ENCODE data around the gene MST1. TPM values are rescaled to one million over a fixed set of nuclear protein-coding genes. Genes with fewer than 3 reads are reported as not detected.

MST1 gene
- total RNA-seq: 6.6 TPM
- long read RNA-seq, partial matches to known transcripts: 2 of 4 reads
- long read RNA-seq, other reads (novel, unspliced or antisense): 0 of 4 reads

DNA sequence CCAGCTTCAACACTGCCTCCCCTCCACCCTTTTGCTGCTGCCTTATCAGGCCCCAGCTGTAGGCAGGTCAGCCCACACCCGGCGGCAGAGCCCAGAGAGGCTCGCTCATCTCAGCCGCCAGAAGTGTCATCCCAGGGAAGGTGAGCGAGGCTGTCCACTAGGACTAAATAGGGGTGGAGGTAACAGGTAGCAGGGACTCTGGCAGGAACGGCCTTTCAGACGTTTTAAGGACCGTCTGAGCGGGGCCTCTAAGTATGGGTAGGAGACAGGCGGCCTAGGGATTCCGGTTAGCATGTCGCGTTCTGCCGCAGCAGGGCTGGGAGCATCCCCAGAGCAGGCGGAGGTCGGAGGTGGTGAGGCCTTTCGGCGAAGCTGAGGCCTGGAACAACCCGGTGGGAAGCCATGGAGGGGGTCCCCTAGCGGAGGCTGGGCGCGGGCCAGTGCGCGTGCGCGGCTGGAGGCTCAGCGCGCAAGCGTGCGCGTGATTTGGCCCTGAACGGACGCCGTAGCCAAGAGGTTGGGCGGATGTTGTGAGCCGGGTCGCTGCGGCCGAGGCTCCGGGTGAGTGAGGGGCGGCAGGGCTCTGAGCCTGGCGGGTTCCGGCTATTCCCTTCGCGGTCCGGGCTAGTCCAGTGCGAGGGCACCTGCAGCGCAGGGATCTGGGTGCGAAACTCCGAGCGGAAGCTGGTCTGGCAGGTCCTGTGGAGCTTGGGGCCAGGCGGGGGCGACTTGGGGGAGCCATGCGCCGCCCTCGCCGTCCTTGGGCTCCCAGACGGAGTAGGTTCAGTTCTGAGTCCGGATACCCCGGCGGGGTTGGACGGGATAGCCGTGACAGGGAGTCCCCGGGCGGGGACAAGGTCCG lies at the start of gene MST1, which contains the start of gene RNF123:
MST1 (minus strand) TSS at position 429 of the 862 bp plus-strand sequence. CDS start 783 bp downstream, outside the sequence.
RNF123 (plus strand) TSS at position 512 of the 862 bp plus-strand sequence. CDS start 1,609 bp downstream, outside the sequence.
- DNase-seq: peak; percentile 96
- ATAC-seq: peak; percentile 84
- intact Hi-C loops (cut with micrococcal nuclease): no loop called here

- DNase-seq (no peak), ATAC-seq (no peak)
- intact Hi-C loops (cut with micrococcal nuclease): no loop called here
Observed at GRCh38 chr3:49738067-49738713, 48.9 kb upstream of the MST1 start.

DNA sequence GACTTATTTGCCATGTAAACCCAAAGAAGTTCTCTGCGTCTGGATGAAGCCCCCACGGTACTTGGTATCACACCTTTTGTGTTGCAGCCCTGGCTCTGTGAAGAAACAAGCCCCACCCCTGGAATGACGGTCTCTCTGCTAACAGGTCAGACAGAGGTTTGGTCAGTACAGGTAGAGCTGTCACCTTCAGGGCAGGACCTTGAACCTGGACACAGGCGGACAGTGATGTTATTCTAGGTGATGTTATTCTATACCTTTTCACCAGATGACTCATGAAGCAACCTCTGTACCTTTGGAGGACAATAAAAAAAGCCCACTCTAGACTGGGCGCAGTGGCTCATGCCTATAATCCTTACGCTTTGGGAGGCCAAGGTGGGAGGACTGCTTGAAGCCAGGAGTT lies 45.5 kb upstream of the MST1 start:
- no peak for ATAC-seq
- intact Hi-C loops (cut with micrococcal nuclease): no loop called here
- no peak for DNase-seq

GRCh38 chr3:49733551-49733950 lies 44.3 kb upstream of the MST1 start:
- DNase-seq (no peak), ATAC-seq (no peak)
- intact Hi-C loops (cut with micrococcal nuclease): no loop called here

DNA sequence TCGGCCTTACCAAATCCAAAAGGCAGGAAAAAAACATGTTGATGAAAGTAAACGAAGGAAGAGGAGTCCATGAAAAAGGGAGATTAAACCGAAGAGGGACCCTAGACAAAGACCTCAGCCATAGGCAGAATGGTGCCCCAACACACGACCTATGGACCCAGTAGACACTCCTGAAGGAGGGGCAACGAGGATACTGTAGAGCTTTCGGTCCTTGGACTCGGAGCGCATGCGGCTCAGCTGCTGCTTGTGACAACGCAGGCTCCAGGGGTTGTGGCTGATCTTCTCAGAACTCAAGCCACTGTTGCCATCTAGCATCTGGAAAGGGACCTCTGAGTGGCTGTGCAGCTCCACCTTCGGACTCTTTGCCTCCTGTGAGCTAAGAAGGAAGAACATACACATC lies 43.3 kb upstream of the MST1 start:
- ATAC-seq: no peak
- no peak for DNase-seq
- intact Hi-C loops (cut with micrococcal nuclease): no loop called here

GRCh38 chr3:49729966-49730609 lies 40.8 kb upstream of the MST1 start:
- intact Hi-C loops (cut with micrococcal nuclease): no loop called here
- ATAC-seq (no peak), DNase-seq (no peak)

DNA sequence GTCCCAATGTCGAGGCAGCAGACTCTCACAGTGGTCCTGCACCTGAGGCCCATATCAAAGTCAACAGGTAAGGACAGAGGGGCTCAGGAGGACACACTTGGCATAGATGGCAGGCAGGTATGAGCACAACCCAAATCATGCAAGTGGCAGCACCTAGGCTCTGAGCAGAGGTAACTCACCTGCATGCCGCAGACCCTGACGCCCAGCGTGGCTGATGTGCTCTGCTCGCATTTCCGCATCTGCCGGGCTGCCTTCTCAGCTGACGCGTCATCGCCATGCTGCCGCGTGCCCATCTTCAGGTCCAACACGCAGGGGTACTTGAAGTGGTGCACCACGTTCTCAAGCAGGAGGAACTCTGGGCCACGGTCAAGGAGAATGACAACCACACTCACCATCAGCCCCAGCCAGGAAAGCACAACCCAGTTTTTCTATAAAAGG lies 38.7 kb upstream of the MST1 start:
- no peak for DNase-seq
- intact Hi-C loops (cut with micrococcal nuclease): no loop called here

DNA sequence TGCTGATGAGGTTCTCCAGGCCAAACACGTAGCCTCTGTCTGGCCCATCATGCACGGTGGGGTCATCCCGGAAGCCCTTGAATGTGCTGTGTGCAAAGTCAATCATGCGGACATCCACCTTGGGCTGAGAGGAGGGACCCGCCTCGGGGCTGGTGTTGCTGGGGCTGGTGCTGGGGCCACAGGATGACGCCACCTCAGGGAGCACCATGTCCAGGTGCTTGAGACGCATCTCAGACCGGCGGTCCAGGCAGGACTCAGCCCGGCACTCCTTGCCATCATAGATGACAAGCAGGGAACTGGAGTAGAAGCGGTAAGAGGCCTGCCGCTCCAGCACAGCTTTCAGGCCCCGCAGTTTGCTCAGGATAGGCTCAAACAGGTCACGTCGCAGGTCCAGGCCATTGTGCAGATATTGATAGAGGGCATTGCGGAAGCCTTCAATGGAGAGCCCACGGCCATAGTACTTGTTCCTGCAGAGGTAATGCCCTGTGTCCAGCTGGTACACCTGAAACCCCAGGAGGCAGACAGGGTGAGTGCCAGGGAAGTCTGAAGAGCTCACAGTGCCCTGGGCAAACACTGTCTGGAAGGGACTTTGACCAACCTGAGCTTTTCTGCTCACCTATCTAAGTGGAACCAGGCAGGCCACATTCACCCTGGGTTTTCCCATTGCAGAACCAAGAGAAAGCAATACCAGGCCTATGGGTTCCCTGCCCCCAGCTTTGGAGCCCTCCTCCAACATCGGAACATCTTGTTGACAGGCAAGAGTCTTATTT lies 38.1 kb upstream of the MST1 start:
- no peak for ATAC-seq
- no peak for DNase-seq
- intact Hi-C loops (cut with micrococcal nuclease): no loop called here

More for the DNA sequence above, 38.7 kb upstream of the MST1 start:
- ATAC-seq: no peak

DNA sequence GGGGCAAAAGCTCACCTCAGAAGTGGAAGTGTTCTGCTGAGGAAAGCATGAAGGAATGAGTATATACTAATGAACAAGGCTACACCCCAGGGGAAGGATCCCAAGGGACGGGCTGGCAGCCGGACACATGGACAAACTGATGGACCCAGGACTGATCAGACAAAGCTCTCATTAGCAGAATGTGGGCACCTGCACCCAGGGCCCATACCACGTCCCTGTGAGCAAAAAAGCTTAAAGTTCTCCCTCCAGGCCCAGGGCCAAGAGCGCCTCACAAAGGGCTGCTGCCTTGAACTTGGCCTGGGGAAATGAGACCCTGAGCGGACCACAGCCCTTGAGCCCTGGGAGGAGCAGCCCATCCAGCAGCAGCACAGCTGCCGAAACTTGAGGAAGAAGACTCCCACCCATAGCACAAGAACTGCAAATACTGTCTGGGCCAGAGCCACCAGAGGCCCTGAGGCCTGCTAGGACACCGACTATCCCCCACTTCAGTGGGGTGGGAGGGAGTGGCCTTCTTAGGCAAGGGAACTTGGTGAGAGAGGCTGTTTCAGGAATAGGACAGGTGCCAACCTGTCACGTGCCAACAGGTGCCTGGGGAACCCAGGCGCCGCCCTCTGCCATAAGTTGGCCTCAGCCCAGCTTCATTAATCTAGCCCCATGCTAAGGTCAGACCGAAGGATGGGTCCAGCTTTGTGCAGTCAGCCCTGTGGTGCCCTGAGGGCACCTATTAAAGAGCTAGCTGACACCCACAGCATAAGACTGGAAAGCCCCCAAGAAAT lies 36.8 kb upstream of the MST1 start:
- ATAC-seq (no peak), DNase-seq (no peak)
- intact Hi-C loops (cut with micrococcal nuclease): no loop called here

- no peak for DNase-seq
- ATAC-seq: no peak
- intact Hi-C loops (cut with micrococcal nuclease): no loop called here
Observed at GRCh38 chr3:49724586-49724985, 35.3 kb upstream of the MST1 start.

- peak; percentile 99 for DNase-seq
- ATAC-seq: peak; percentile 89
- intact Hi-C loops (cut with micrococcal nuclease): no loop called here
Observed at GRCh38 chr3:49723628-49724551, 34.6 kb upstream of the MST1 start, which contains the start of gene GMPPB. GMPPB (minus strand) TSS chr3:49723951; CDS start chr3:49723726, 225 bp downstream.

DNA sequence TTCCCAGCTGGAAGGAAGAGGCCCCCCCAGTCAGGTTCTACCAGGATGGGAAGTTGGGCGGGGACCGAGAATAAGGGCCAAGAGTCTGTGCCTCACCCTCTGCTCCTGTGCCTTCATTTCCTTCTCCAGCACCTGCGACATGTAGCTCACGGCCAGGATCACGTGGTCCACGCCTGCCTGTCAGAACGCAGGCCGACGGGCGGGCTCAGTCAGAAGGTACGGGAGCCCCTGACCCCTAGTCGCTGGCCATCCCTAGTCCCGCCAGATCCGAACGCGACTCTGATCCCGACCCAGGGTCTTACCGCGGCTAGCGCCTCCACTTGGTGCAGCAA lies 34.0 kb upstream of the MST1 start:
- intact Hi-C loops (cut with micrococcal nuclease): no loop called here
- ATAC-seq: peak; percentile 13
- DNase-seq: peak; percentile 72

- intact Hi-C loops (cut with micrococcal nuclease): no loop called here
- DNase-seq (no peak), ATAC-seq (no peak)
Observed at GRCh38 chr3:49722896-49723295, 33.6 kb upstream of the MST1 start.

- ATAC-seq (no peak), DNase-seq (no peak)
- intact Hi-C loops (cut with micrococcal nuclease): no loop called here
Observed at GRCh38 chr3:49721896-49722781, 32.9 kb upstream of the MST1 start.

- no peak for ATAC-seq
- intact Hi-C loops (cut with micrococcal nuclease): no loop called here
- DNase-seq: no peak
Observed at GRCh38 chr3:49721596-49721895, 32.3 kb upstream of the MST1 start.

GRCh38 chr3:49720855-49721595 lies 31.8 kb upstream of the MST1 start:
- ATAC-seq: no peak
- DNase-seq: no peak
- intact Hi-C loops (cut with micrococcal nuclease): no loop called here
